ENCODE measurements around the gene ENAH.

ENAH gene

GRCh38 chr1:225554216-225554812 lies 98.6 kb downstream of the ENAH start:
- DNase-seq: no peak

GRCh38 chr1:225549821-225550220 lies 103.1 kb downstream of the ENAH start:
- DNase-seq: no peak

DNA sequence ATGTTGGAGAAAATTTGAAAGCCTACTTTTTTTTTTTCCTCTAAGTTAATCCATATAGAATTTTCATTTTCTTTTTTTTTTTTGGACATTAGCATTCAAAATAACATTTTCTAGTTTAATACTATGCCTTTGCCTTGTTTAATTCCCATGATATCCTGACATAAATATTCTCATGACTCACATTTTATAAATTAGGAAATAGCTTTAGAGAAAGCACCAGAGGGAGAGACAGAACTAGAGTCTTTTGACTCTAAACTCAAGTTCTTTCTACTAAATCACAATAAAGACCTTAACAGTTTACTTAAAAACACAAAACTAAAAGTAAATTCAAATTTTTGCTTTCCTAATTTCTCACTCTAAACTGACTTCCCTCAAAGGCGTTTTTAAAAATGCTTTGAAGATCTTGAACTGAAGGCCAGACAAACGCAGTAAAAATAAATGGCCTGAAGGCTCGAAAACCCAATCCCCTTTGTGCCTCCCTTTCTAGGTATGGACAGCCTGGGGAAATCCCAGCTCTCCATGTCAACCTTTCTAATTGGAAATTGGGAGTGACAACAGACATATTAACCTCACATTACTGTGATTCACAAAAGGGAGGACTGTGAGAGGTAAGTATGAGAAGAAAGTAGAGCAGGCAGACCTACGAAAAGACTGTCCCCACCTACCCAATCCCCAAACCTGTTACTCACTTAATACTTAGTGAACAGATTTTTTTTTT lies 104.6 kb downstream of the ENAH start:
- DNase-seq: no peak

GRCh38 chr1:225545649-225546048 lies 107.3 kb downstream of the ENAH start:
- no peak for DNase-seq

DNA sequence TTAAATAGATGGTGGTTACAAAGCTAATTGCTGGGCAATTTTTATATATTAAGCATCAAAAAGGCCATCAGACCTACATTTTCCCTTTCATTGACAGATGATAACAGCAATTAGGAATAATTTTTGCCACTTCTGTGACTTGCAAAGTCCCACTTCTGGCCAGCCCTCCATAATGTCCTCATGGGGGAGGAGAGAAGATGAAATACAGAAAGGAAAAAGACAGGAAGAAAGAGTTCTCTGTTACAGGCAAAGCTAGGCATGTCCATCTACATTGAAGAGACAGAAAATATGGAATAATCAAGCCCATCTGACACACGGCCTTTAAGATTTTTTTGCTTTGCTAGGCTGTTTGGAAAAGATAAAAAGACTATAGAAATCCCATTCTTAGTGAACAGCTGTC lies 108.0 kb downstream of the ENAH start:
- no peak for DNase-seq

- no peak for DNase-seq
These were observed 108.7 kb downstream of the ENAH start for GRCh38 chr1:225544263-225544662.

GRCh38 chr1:225543350-225543749 lies 109.6 kb downstream of the ENAH start:
- no peak for DNase-seq

GRCh38 chr1:225541383-225541782 lies 111.5 kb downstream of the ENAH start:
- no peak for DNase-seq

DNA sequence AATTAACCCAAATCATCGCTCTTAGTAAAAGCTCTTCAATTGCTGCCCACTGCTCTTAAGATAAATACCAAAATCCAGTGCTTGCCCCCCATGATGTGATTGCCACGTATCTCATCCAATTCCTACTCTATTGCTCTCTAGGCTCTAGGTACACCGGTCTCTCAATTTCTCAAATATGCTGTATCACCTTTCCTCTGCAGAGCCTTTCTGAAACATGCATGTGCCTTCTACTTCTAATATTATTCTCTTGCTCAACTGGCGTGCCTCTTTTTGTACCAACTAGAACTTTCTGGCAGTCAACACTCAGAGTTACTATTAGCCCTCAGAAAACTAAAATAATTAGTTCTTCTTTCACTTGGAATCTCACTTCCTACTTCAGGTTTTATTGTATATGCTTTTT lies 113.3 kb downstream of the ENAH start:
- DNase-seq: no peak

- DNase-seq: no peak
These were observed 113.9 kb downstream of the ENAH start for GRCh38 chr1:225539069-225539468.

GRCh38 chr1:225537554-225538251 lies 115.2 kb downstream of the ENAH start:
- no peak for DNase-seq

DNA sequence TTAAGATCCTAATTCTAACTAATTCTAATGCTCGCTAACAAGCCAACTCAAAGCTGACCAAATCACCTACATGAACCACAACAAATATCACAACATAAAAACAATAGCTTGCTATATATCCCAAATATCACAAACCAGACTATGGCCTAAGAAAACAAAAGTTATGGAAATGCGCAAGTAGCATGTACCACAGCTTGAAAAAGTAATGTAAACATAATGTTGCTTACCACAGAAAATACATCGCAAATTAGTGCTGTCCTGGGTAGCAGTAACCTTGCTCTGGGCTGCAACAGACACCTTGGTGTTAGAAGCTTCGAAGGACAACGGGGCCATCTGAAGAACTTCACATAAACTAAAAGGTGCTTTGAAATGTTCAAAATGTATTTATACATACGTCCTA lies 117.6 kb downstream of the ENAH start:
- DNase-seq: no peak

DNA sequence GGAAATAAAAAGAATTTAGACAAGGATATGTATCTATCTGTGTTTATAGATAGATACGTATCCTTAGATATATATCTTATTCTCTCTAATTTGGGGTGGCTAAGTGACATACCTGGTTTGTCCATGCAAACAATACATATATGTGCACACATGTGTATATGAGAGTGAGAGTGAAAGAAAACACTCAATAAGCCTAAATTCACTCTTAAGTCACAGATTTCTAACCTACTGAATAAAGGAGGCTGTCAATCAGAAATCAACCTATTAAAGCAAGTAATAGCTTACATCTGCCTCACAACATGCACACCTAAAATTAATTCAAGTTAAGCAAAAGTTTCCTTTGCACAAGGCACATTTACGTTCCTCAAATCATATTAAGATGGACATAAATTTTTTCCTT lies 118.2 kb downstream of the ENAH start:
- DNase-seq: no peak

DNA sequence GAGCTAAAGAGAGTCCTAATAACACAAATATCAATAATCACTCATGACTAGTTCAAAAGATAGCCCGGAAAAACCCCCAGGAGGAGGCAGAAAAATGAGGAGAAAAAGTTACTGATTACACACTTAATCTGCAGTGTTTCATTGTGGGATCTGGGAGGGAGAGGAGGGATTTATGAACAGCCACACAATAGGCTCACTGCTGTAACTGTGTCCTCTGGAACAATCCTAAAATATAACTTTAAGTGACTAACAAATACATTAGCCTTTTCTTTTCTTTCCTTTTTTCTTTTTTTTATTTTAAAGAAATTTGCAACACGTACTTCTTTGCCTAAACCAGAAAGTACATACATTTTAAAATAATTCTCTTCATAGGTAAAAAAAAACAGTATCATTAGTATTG lies 118.8 kb downstream of the ENAH start:
- DNase-seq: no peak

GRCh38 chr1:225533238-225533637 lies 119.7 kb downstream of the ENAH start:
- DNase-seq: no peak

DNA sequence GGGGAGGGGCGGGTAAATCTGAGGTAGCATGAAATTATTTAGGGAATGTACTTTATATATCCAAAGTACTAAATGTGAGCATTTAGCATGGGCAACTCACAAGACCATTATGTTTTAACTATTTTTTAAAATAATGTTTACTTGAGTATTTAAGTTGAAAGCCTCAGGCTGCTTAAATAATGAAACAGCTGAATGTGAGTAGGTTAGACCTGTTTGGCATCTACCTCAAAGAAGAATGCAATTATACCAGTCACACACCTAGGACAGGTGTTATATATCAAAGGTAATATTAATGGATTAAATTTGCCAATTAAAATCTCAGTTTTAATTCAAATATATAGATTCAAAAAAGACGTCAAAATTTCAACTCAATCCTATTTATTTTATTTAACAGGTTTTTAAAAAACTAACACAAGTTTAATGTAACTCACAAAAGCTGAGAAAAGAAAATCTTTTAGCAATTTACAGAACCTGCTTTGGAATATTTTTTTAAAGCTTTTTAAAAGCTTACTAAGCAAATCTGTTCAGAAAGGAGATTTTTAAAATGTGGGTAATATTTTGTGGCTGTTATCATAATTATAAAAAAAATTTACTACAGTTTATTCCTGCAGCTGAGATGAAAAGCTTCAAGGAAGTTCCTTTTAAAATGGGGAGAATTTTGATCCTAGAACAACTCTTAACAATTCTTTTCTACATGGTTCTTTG lies 120.5 kb downstream of the ENAH start:
- DNase-seq: no peak

DNA sequence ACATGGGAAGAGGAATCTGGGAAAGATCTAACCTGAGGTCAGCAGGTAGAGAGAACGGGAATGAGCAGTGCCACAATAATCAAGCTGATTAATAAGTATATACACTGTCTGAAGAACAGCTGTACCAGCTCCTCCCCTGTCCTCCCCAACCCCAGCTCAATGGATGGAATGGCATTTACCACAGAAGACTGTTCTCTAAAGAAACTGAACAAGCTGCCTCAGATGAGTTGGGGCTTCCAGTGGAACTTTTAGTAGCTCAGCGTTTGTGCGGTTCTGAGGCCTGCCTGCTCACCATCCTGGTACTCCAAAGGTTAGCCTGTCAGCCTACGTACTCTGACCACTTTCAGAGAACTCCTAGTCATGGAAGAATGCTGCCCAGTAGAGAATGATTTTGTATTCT lies 123.2 kb downstream of the ENAH start:
- DNase-seq: no peak

- DNase-seq: no peak
These were observed 125.3 kb downstream of the ENAH start for GRCh38 chr1:225527575-225527974.

DNA sequence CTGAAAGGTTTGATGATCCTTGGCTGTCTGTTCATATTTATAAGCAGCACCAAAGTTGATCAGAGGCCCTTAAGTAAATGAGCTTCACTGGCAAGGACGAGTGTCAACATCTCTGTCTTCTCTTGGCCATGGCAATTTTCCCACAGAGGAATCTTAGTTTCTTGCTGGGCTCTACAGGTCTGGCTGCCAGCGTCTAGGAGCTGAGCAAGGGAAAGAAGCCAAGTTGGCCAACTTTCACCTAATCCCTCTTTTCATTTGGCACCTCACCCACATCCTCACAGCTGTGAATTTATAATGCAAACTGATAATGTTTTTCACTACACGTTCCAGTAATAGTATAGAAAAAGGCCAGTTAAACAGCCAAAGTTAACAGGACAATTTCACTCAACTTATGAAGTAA lies 126.0 kb downstream of the ENAH start:
- no peak for DNase-seq

- DNase-seq: no peak
These were observed 127.5 kb downstream of the ENAH start for GRCh38 chr1:225525377-225525776.

GRCh38 chr1:225524570-225524969 lies 128.4 kb downstream of the ENAH start:
- no peak for DNase-seq

DNA sequence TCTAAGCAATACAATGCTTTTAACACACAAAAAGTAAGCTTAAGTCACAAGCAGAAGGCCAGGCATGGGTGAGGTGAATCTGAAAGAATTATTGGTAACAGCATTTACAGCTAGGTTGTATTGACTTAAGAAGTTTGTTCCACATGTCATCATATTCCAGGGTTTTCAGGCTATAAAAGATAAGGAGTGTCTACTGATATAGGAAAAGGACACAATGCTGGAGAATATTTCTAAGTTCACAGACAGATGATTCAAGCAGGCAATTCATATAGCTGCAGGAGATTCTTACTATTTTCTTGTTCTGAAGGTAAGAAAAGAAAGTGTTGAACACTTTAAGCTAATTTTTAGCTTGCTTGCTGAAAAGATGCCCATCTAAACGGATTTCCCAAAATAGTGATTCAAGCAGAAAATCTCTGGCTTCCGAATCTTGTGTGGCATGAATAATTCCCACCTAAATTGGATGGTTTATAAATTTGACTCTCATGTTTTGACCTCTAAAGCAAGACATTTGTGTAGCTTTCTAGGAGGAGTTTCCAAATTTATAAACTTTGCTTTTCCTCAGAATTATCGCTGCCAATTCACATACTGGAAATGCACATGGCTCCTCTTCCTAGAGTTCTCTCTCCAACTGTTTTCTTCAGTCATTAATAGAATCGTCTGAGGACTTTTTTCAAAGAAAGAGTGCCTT lies 129.5 kb downstream of the ENAH start:
- DNase-seq: no peak

All from effector CD4-positive, alpha-beta T cell (primary cell).